Panc1 (cell line): ENCODE results near the gene OR5A1. TPM values are rescaled to one million over a fixed set of nuclear protein-coding genes. Genes with fewer than 3 reads are reported as not detected.

ENCODE experiments used
- ATAC-seq: fragments of 200-7000 bp; cut with Tn5 transposase; 2 replicates; pipeline ENCODE4 v1.9.1; 2020; ENCODE audit warnings: mild to moderate bottlenecking, moderate library complexity
- BruUV-seq: library from RNA; stranded (reverse); fragments of 400-500 nt; replicated peaks from 2 replicates; lab custom pipeline; 2021; lab: Mats Ljungman, UMichigan
- CTCF ChIA-PET: fragments of 300-600 bp; sonication (Branson Sonifier 250); formaldehyde crosslinking; loops from one replicate; lab custom pipeline; 2022; ENCODE audit warnings: antibody characterized with exemption; lab: Charles Lee
- POLR2A ChIA-PET: fragments of 300-600 bp; sonication (Branson Sonifier 250); formaldehyde crosslinking; loops from one replicate; lab custom pipeline; 2022; ENCODE audit warnings: antibody characterized with exemption; lab: Charles Lee
- DNase-seq: peaks from one replicate; pipeline ENCODE4 v3.0.0-alpha.2; 2010; ENCODE audit warnings: low read depth, low spot score
- H3K27ac ChIP-seq: 2 replicates; pipeline ENCODE4 v1.5.1; 2011; ENCODE audit warnings: mild to moderate bottlenecking, low read length, inconsistent platforms
- H3K27me3 ChIP-seq: fragments of 200-500 bp; sonication (Bioruptor generic); 2 replicates; pipeline ENCODE4 v1.6.0; 2014; ENCODE audit warnings: low read length, inconsistent platforms; ENCODE audit not compliant: control insufficient read depth, insufficient read depth
- H3K36me3 ChIP-seq: fragments of 200-500 bp; sonication (Bioruptor generic); 2 replicates; pipeline ENCODE4 v1.5.1; 2014; ENCODE audit warnings: inconsistent platforms, mild to moderate bottlenecking, low read length, moderate library complexity; ENCODE audit not compliant: control insufficient read depth, insufficient read depth
- H3K4me1 ChIP-seq: 2 replicates; pipeline ENCODE4 v1.5.1; 2011; ENCODE audit warnings: inconsistent platforms, mild to moderate bottlenecking, low read length, moderate library complexity; ENCODE audit not compliant: control insufficient read depth, insufficient read depth
- H3K4me3 ChIP-seq, 2 experiments: 2 replicates each; pipeline ENCODE4 v1.5.1; 2011 to 2012; ENCODE audit warnings: low read depth in 2 of 2, low read length in 2 of 2, mild to moderate bottlenecking in 2 of 2, inconsistent platforms in 1 of 2, moderate library complexity in 1 of 2
- H3K9me3 ChIP-seq: fragments of 200-500 bp; sonication (Bioruptor generic); 2 replicates; pipeline ENCODE4 v1.5.1; 2014; ENCODE audit warnings: low read depth, mild to moderate bottlenecking, inconsistent platforms, low read length, moderate library complexity; ENCODE audit not compliant: control insufficient read depth, insufficient read depth
- CTCF ChIP-seq: fragments of 450-650 bp; IDR thresholded peaks from 2 replicates; pipeline ENCODE4 v1.5.1; 2017; ENCODE audit warnings: mild to moderate bottlenecking
- POLR2AphosphoS5 ChIP-seq: IDR thresholded peaks from 2 replicates; pipeline ENCODE4 v1.6.1; 2012; ENCODE audit warnings: mild to moderate bottlenecking, low read depth, low read length, moderate library complexity
- REST ChIP-seq, 2 experiments: IDR thresholded peaks; 2 replicates each; pipeline ENCODE4 v1.6.1; 2011 to 2012; ENCODE audit warnings: low read depth in 2 of 2, control low read depth in 1 of 2, low read length in 1 of 2, mild to moderate bottlenecking in 1 of 2, moderate library complexity in 1 of 2; ENCODE audit not compliant: insufficient read depth in 1 of 2
- SIN3A ChIP-seq: IDR thresholded peaks from 2 replicates; pipeline ENCODE4 v1.6.1; 2012; ENCODE audit warnings: low read depth, mild to moderate bottlenecking, low read length, moderate library complexity, borderline replicate concordance; ENCODE audit not compliant: insufficient read depth
- TCF7L2 ChIP-seq: IDR thresholded peaks from 2 replicates; pipeline ENCODE4 v1.6.1; 2011; ENCODE audit warnings: mild to moderate bottlenecking, low read depth, low read length, inconsistent platforms
- in situ Hi-C: cut with HindIII; loops from 2 replicates; pipeline ENCODE4 v1.10.0; 2016; ENCODE audit warnings: low sequenced_read_pairs, low pct_unique_long_range_greater_than_20kb
- intact Hi-C: fragments of 100-400 bp; cut with micrococcal nuclease; formaldehyde crosslinking; loops from one replicate; pipeline ENCODE4 v1.10.0; 2022; ENCODE audit not compliant: unreplicated experiment
- total RNA-seq: library from RNA; stranded (reverse); gene quantifications from one replicate; pipeline ENCODE4 v1.2.1, GENCODE V29; 2021; ENCODE audit not compliant: unreplicated experiment

OR5A1 gene
- total RNA-seq, 1 experiment from 2014 or later, result not detected

GRCh38 chr11:59403546-59403945, 32.7 kb upstream of the OR5A1 start:
- Histone ChIP-seq H3K27me3 (no peaks in the 10 kb centered on the region), H3K4me1 (no peaks in the 10 kb centered on the region), H3K4me3 (no peak overlapping the region), H3K36me3 (no peaks in the 10 kb centered on the region), H3K27ac (no peak overlapping the region), H3K9me3 (peaks cover 12% of the 10 kb centered on the region; the same call in 1 of the 2 replicates)
- ChIA-PET CTCF (no interaction called here), POLR2A (no interaction called here)
- no peak for DNase-seq
- in situ Hi-C loops (no loop called here), intact Hi-C loops (no loop called here)
- TF ChIP-seq TCF7L2 (no peak), CTCF (no peak), REST (IDR thresholded peaks at IDR 0.05; ENCODE audit: insufficient read depth in 1 of 2, low read depth in 2 of 2, low read length in 1 of 2) (no peak), POLR2AphosphoS5 (no peak)
- no peak for ATAC-seq
- BruUV-seq, result no TSS peak

GRCh38 chr11:59413646-59414045, 22.6 kb upstream of the OR5A1 start:
- DNase-seq (no peak), ATAC-seq (no peak)
- Histone ChIP-seq H3K9me3 (no peaks in the 10 kb centered on the region; the same call in 1 of the 2 replicates), H3K27me3 (no peaks in the 10 kb centered on the region), H3K27ac (no peak overlapping the region), H3K4me1 (no peaks in the 10 kb centered on the region), H3K4me3 (no peak overlapping the region), H3K36me3 (no peaks in the 10 kb centered on the region)
- BruUV-seq, result no TSS peak
- in situ Hi-C loops (no loop called here), intact Hi-C loops (no loop called here)
- CTCF ChIA-PET, result no interaction called here
- POLR2A ChIA-PET, result no interaction called here
- TF ChIP-seq TCF7L2 (no peak), POLR2AphosphoS5 (no peak), CTCF (no peak), REST (IDR thresholded peaks at IDR 0.05; ENCODE audit: insufficient read depth in 1 of 2, low read depth in 2 of 2, low read length in 1 of 2) (no peak), SIN3A (no peak)
